SK-N-SH treated with all-trans-retinoic acid at 6 μM for 48 hours (cell line): ENCODE measurements around the gene RIMS3.

ENCODE experiments used
- ATAC-seq: fragments of 200-7000 bp; cut with Tn5 transposase; 3 replicates; pipeline ENCODE4 v1.9.1; 2020; ENCODE audit warnings: mild to moderate bottlenecking, moderate library complexity
- ARNTL ChIP-seq: fragments of 450-650 bp; formaldehyde crosslinking; IDR thresholded peaks from 2 replicates; pipeline ENCODE4 v1.5.0; 2020; ENCODE audit warnings: low read depth, mild to moderate bottlenecking, moderate library complexity, borderline replicate concordance
- BACH2 ChIP-seq: fragments of 250-450 bp; sonication (Bioruptor Pico); IDR thresholded peaks from 2 replicates; pipeline ENCODE4 v1.9.0; 2021; ENCODE audit warnings: mild to moderate bottlenecking, borderline replicate concordance
- CSDC2 ChIP-seq: fragments of 250-450 bp; sonication (Bioruptor Pico); IDR thresholded peaks from 2 replicates; pipeline ENCODE4 v1.5.0; 2020; ENCODE audit warnings: mild to moderate bottlenecking, moderate library complexity
- ESRRG ChIP-seq: fragments of 250-450 bp; sonication (Bioruptor Pico); IDR thresholded peaks from 2 replicates; pipeline ENCODE4 v1.6.1; 2021; ENCODE audit warnings: mild to moderate bottlenecking
- GLIS3 ChIP-seq: fragments of 250-450 bp; sonication (Bioruptor Pico); IDR thresholded peaks from 2 replicates; pipeline ENCODE4 v1.5.0; 2020; ENCODE audit warnings: mild to moderate bottlenecking, moderate library complexity
- ISL1 ChIP-seq: fragments of 250-450 bp; sonication (Bioruptor Pico); IDR thresholded peaks from 2 replicates; pipeline ENCODE4 v2.1.2; 2022; ENCODE audit warnings: mild to moderate bottlenecking, moderate library complexity
- OSR1 ChIP-seq: fragments of 250-450 bp; sonication (Bioruptor Pico); IDR thresholded peaks from 2 replicates; pipeline ENCODE4 v1.8.0; 2022; ENCODE audit warnings: moderate library complexity, mild to moderate bottlenecking, inconsistent platforms
- PPARA ChIP-seq: fragments of 250-450 bp; sonication (Bioruptor Pico); IDR thresholded peaks from 2 replicates; pipeline ENCODE4 v1.5.0; 2020; ENCODE audit warnings: mild to moderate bottlenecking, borderline replicate concordance
- RARB ChIP-seq: fragments of 250-450 bp; sonication (Bioruptor Pico); IDR thresholded peaks from 2 replicates; pipeline ENCODE4 v1.8.0; 2021; ENCODE audit warnings: mild to moderate bottlenecking, moderate library complexity
- SNAI2 ChIP-seq: fragments of 250-450 bp; sonication (Bioruptor Pico); IDR thresholded peaks from 2 replicates; pipeline ENCODE4 v1.5.0; 2020; ENCODE audit warnings: mild to moderate bottlenecking, moderate library complexity
- TCF4 ChIP-seq: fragments of 250-450 bp; sonication (Bioruptor Pico); IDR thresholded peaks from 2 replicates; pipeline ENCODE4 v1.8.0; 2021; ENCODE audit warnings: mild to moderate bottlenecking, moderate library complexity, borderline replicate concordance
- TOX ChIP-seq: fragments of 250-450 bp; sonication (Bioruptor Pico); IDR thresholded peaks from 2 replicates; pipeline ENCODE4 v1.8.0; 2021; ENCODE audit warnings: mild to moderate bottlenecking, moderate library complexity, borderline replicate concordance
- ZC3H10 ChIP-seq: fragments of 250-450 bp; sonication (Bioruptor Pico); IDR thresholded peaks from 2 replicates; pipeline ENCODE4 v1.5.1; 2021; ENCODE audit warnings: mild to moderate bottlenecking, moderate library complexity
- ZFP3 ChIP-seq: fragments of 250-450 bp; sonication (Bioruptor Pico); IDR thresholded peaks from 2 replicates; pipeline ENCODE4 v1.5.0; 2020; ENCODE audit warnings: mild to moderate bottlenecking, moderate library complexity
- ZFP30 ChIP-seq: fragments of 450-650 bp; formaldehyde crosslinking; IDR thresholded peaks from 2 replicates; pipeline ENCODE4 v1.5.0; 2022; ENCODE audit warnings: mild to moderate bottlenecking, moderate library complexity
- ZNF565 ChIP-seq: fragments of 450-650 bp; formaldehyde crosslinking; conservative IDR thresholded peaks from 2 replicates; pipeline ENCODE4 v1.5.0; 2020; ENCODE audit warnings: low read depth, mild to moderate bottlenecking, moderate library complexity
- ZNF70 ChIP-seq: fragments of 450-650 bp; formaldehyde crosslinking; IDR thresholded peaks from 2 replicates; pipeline ENCODE4 v1.5.0; 2020; ENCODE audit warnings: mild to moderate bottlenecking, moderate library complexity
- ZNF8 ChIP-seq: fragments of 450-650 bp; formaldehyde crosslinking; IDR thresholded peaks from 2 replicates; pipeline ENCODE4 v1.5.0; 2020; ENCODE audit warnings: mild to moderate bottlenecking, moderate library complexity
- TF ChIP-seq, protein P1 (sequence below): fragments of 250-450 bp; sonication (Bioruptor Pico); IDR thresholded peaks from 2 replicates; pipeline ENCODE4 v1.8.0; 2021; ENCODE audit warnings: low read depth, mild to moderate bottlenecking, moderate library complexity, borderline replicate concordance
- TF ChIP-seq, protein P2 (sequence below): fragments of 250-450 bp; sonication (Bioruptor Pico); IDR thresholded peaks from 2 replicates; pipeline ENCODE4 v1.5.0; 2020; ENCODE audit warnings: mild to moderate bottlenecking, moderate library complexity
- TF ChIP-seq, protein P3 (sequence below): fragments of 250-450 bp; sonication (Bioruptor Pico); IDR thresholded peaks from 2 replicates; pipeline ENCODE4 v1.5.1; 2021; ENCODE audit warnings: mild to moderate bottlenecking, moderate library complexity

The RIMS3 gene

DNA sequence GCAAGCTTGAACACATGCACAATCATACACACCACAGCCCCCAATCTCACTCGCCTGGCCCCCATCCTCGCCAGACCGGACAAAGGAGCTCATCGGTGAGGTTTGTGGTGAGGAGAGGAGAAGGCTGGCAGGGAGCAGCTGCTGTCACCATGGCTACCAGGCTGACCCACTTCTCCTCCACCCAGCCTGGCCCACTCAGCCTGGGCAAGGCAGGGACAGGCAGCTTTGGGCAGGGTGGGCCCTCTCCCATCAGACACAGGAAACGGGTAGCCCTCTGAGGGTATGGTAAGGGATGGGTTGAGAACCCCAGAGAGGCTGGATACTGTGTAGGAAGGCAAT is 15.9 kb downstream of the RIMS3 start:
- TF ChIP-seq CSDC2 (CRISPR knock-in tag): no peak
- TF ChIP-seq, protein P1, sequence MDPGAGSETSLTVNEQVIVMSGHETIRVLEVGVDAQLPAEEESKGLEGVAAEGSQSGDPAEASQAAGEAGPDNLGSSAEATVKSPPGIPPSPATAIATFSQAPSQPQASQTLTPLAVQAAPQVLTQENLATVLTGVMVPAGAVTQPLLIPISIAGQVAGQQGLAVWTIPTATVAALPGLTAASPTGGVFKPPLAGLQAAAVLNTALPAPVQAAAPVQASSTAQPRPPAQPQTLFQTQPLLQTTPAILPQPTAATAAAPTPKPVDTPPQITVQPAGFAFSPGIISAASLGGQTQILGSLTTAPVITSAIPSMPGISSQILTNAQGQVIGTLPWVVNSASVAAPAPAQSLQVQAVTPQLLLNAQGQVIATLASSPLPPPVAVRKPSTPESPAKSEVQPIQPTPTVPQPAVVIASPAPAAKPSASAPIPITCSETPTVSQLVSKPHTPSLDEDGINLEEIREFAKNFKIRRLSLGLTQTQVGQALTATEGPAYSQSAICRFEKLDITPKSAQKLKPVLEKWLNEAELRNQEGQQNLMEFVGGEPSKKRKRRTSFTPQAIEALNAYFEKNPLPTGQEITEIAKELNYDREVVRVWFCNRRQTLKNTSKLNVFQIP: no peak
- TF ChIP-seq, protein P2, sequence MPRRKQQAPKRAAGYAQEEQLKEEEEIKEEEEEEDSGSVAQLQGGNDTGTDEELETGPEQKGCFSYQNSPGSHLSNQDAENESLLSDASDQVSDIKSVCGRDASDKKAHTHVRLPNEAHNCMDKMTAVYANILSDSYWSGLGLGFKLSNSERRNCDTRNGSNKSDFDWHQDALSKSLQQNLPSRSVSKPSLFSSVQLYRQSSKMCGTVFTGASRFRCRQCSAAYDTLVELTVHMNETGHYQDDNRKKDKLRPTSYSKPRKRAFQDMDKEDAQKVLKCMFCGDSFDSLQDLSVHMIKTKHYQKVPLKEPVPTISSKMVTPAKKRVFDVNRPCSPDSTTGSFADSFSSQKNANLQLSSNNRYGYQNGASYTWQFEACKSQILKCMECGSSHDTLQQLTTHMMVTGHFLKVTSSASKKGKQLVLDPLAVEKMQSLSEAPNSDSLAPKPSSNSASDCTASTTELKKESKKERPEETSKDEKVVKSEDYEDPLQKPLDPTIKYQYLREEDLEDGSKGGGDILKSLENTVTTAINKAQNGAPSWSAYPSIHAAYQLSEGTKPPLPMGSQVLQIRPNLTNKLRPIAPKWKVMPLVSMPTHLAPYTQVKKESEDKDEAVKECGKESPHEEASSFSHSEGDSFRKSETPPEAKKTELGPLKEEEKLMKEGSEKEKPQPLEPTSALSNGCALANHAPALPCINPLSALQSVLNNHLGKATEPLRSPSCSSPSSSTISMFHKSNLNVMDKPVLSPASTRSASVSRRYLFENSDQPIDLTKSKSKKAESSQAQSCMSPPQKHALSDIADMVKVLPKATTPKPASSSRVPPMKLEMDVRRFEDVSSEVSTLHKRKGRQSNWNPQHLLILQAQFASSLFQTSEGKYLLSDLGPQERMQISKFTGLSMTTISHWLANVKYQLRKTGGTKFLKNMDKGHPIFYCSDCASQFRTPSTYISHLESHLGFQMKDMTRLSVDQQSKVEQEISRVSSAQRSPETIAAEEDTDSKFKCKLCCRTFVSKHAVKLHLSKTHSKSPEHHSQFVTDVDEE (CRISPR knock-in tag): no peak
- no peak for TF ChIP-seq RARB (CRISPR knock-in tag)
- TF ChIP-seq PPARA (CRISPR knock-in tag): no peak
- TF ChIP-seq, protein P3, sequence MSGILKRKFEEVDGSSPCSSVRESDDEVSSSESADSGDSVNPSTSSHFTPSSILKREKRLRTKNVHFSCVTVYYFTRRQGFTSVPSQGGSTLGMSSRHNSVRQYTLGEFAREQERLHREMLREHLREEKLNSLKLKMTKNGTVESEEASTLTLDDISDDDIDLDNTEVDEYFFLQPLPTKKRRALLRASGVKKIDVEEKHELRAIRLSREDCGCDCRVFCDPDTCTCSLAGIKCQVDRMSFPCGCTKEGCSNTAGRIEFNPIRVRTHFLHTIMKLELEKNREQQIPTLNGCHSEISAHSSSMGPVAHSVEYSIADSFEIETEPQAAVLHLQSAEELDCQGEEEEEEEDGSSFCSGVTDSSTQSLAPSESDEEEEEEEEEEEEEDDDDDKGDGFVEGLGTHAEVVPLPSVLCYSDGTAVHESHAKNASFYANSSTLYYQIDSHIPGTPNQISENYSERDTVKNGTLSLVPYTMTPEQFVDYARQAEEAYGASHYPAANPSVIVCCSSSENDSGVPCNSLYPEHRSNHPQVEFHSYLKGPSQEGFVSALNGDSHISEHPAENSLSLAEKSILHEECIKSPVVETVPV: no peak
- no peak for TF ChIP-seq ZNF565 (CRISPR knock-in tag)
- TF ChIP-seq ISL1 (CRISPR knock-in tag): no peak
- no peak for TF ChIP-seq GLIS3 (CRISPR knock-in tag)
- no peak for TF ChIP-seq ZNF70 (CRISPR knock-in tag)
- TF ChIP-seq ARNTL: no peak
- no peak for ATAC-seq

DNA sequence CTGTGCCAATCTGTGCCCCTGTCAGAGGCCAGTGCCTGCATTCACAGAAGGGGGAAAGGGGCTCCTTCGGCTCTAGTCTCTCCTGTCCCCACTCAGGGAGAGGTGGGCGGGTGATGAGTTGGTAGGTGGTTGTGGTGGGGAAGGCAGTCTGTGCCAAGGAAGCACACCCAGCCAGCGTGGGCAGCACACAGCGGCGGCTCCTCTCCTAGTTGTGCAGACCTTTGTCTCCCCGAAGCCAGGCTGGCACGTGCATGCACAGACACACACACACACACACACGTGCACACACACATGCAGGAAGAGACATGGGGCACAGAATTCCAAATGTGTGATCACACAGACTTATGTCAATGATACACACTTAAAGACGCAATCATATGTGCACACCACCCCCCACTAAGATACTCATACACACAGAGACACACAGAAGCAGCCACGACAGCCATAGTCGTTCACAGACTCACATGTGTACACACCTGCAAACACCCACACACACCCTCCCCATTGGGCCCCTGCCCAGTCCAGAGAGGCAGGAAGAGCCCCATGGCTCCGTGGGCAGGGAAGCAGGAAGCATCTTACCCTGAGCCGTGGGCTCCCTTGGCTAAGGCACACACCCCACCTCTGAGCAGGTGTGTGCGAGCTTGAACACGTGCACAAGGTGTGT is 16.4 kb downstream of the RIMS3 start:
- no peak for ATAC-seq

DNA sequence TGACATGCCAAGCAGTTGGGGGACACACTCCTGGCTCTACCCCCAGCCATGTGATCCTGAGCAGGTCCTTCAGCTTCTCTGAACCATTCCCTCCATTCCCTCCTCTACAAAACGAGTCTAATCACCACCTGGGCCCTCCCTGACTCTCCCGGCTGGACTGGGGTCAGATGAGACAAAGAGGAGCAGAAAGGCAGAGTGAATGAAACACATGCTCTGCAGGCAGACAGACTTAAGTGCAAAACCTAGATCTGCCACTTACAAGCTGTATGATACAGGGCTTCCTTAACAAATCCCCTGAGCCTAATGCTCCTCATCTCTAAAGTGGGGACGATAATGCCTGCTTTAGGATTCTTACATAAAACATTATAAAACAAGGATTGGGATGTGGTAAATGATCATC is 17.3 kb downstream of the RIMS3 start:
- TF ChIP-seq TOX (CRISPR knock-in tag): no peak
- no peak for TF ChIP-seq PPARA (CRISPR knock-in tag)
- TF ChIP-seq SNAI2 (CRISPR knock-in tag): no peak
- no peak for TF ChIP-seq GLIS3 (CRISPR knock-in tag)
- TF ChIP-seq ZNF8 (CRISPR knock-in tag): no peak
- no peak for TF ChIP-seq ZNF565 (CRISPR knock-in tag)
- TF ChIP-seq, protein P1: no peak
- TF ChIP-seq ARNTL: no peak
- TF ChIP-seq ZFP30 (CRISPR knock-in tag): no peak
- TF ChIP-seq TCF4 (CRISPR knock-in tag): no peak
- no peak for TF ChIP-seq BACH2 (CRISPR knock-in tag)
- no peak for TF ChIP-seq OSR1 (CRISPR knock-in tag)
- no peak for TF ChIP-seq RARB (CRISPR knock-in tag)
- TF ChIP-seq ESRRG (CRISPR knock-in tag): no peak
- TF ChIP-seq ISL1 (CRISPR knock-in tag): no peak
- no peak for ATAC-seq

More for the DNA sequence above, 16.4 kb downstream of the RIMS3 start:
- no peak for TF ChIP-seq ZC3H10 (CRISPR knock-in tag)
- no peak for TF ChIP-seq ZFP3 (CRISPR knock-in tag)
- TF ChIP-seq, protein P1: no peak
- TF ChIP-seq ZNF70 (CRISPR knock-in tag): no peak
- TF ChIP-seq ZNF8 (CRISPR knock-in tag): no peak
- no peak for TF ChIP-seq CSDC2 (CRISPR knock-in tag)
- no peak for TF ChIP-seq BACH2 (CRISPR knock-in tag)
